Endodermal cell (in vitro differentiated cells): ENCODE data around the gene NKX2-2. TPM values are rescaled to one million over a fixed set of nuclear protein-coding genes. Genes with fewer than 3 reads are reported as not detected.

Source experiments
- DNase-seq: peaks from one replicate; pipeline ENCODE4 v3.0.0-alpha.2; 2017
- H3K27ac ChIP-seq: 2 replicates; pipeline ENCODE4 v1.5.1; 2013; ENCODE audit warnings: mild to moderate bottlenecking, low read depth, low read length, moderate library complexity
- H3K27me3 ChIP-seq: 2 replicates; pipeline ENCODE4 v1.6.1; 2013; ENCODE audit warnings: mild to moderate bottlenecking, low read length, moderate library complexity; ENCODE audit not compliant: insufficient read depth, control insufficient read depth, poor library complexity, severe bottlenecking
- H3K36me3 ChIP-seq: 2 replicates; pipeline ENCODE4 v1.7.0; 2013; ENCODE audit warnings: mild to moderate bottlenecking, low read length, moderate library complexity; ENCODE audit not compliant: control insufficient read depth, insufficient read depth
- H3K4me1 ChIP-seq: one replicate; pipeline ENCODE4 v1.7.0; 2013; ENCODE audit warnings: low read length; ENCODE audit not compliant: control insufficient read depth, insufficient read depth
- H3K4me3 ChIP-seq: 2 replicates; pipeline ENCODE4 v1.5.1; 2013; ENCODE audit warnings: mild to moderate bottlenecking, low read length, moderate library complexity
- H3K9ac ChIP-seq: 2 replicates; pipeline ENCODE4 v1.6.1; 2013; ENCODE audit warnings: mild to moderate bottlenecking, low read length, moderate library complexity; ENCODE audit not compliant: poor library complexity, severe bottlenecking; ENCODE audit errors: extremely low read depth
- H3K9me3 ChIP-seq: 2 replicates; pipeline ENCODE4 v1.6.1; 2013; ENCODE audit warnings: mild to moderate bottlenecking, low read length, moderate library complexity; ENCODE audit not compliant: control insufficient read depth
- H3K27ac Mint-ChIP-seq: 2 replicates; pipeline ENCODE4 v1.8.0; 2020; ENCODE audit warnings: mixed read lengths
- H3K27me3 Mint-ChIP-seq: 2 replicates; pipeline ENCODE4 v1.8.0; 2021; ENCODE audit warnings: mild to moderate bottlenecking, mixed read lengths; ENCODE audit not compliant: insufficient read depth
- H3K36me3 Mint-ChIP-seq: 2 replicates; pipeline ENCODE4 v1.8.0; 2020; ENCODE audit warnings: low read depth, mixed read lengths
- H3K4me1 Mint-ChIP-seq: 2 replicates; pipeline ENCODE4 v1.8.0; 2020; ENCODE audit warnings: mixed read lengths
- H3K4me3 Mint-ChIP-seq: 2 replicates; pipeline ENCODE4 v1.8.0; 2020; ENCODE audit warnings: mild to moderate bottlenecking, moderate library complexity, mixed read lengths
- H3K9me3 Mint-ChIP-seq: 2 replicates; pipeline ENCODE4 v1.8.0; 2020; ENCODE audit warnings: mild to moderate bottlenecking, mixed read lengths
- CTCF ChIP-seq: fragments of 200-600 bp; sonication (generic); conservative IDR thresholded peaks from 2 replicates; pipeline ENCODE4 v1.5.0; 2021; ENCODE audit warnings: antibody characterized with exemption, mild to moderate bottlenecking
- WGBS, 2 experiments: methylation state at CpG; one replicate each; pipeline versions ENCODE4 v1.1.5 to v1.1.7; 2013; ENCODE audit warnings: missing lambda C conversion rate in 2 of 2, mixed read lengths in 1 of 2; ENCODE audit not compliant: insufficient coverage in 1 of 2, insufficient read length in 1 of 2; 5-methylcytosine and 5-hydroxymethylcytosine counted together
- total RNA-seq, 2 donors: library from RNA; stranded (reverse); fragmentation: NEBNext Ultra II Directional in 1 of 2; extraction: Animal tissue kit (Norgen Biotek cat#: 25700) in 1 of 2; gene quantifications; 2 replicates in 1 of 2; 3 replicates in 1 of 2; pipeline ENCODE4 v1.2.1, GENCODE V29; 2021

Gene NKX2-2
- total RNA-seq, 2 donors from 2014 or later = 0.31 to 1.5 TPM

GRCh38 chr20:21518292-21518991 is 4.6 kb upstream of the NKX2-2 start:
- peaks cover 92% of the 10 kb centered on the region for H3K27me3 Mint-ChIP-seq
- peak overlapping the region; percentile 55 for H3K4me3 Mint-ChIP-seq
- no peak for DNase-seq
- H3K27ac ChIP-seq = no peak overlapping the region
- H3K9me3 ChIP-seq = no peaks in the 10 kb centered on the region
- H3K9ac ChIP-seq = no peak overlapping the region
- H3K27ac Mint-ChIP-seq = no peak overlapping the region
- WGBS, 2 experiments = 1 to 2% methylated on average over 11 to 37 of the region's 37 CpGs
- H3K4me1 ChIP-seq = peaks cover 21% of the 10 kb centered on the region
- no peaks in the 10 kb centered on the region for H3K36me3 Mint-ChIP-seq
- no peaks in the 10 kb centered on the region for H3K9me3 Mint-ChIP-seq
- no peaks in the 10 kb centered on the region for H3K36me3 ChIP-seq
- no peak for TF ChIP-seq CTCF
- H3K4me3 ChIP-seq = peak overlapping the region; percentile 62
- H3K4me1 Mint-ChIP-seq = peaks cover 56% of the 10 kb centered on the region
- H3K27me3 ChIP-seq = peaks cover 97% of the 10 kb centered on the region

GRCh38 chr20:21517566-21518277 is 3.9 kb upstream of the NKX2-2 start:
- H3K4me1 ChIP-seq = peaks cover 17% of the 10 kb centered on the region
- no peak overlapping the region for H3K9ac ChIP-seq
- TF ChIP-seq CTCF = no peak
- no peaks in the 10 kb centered on the region for H3K9me3 Mint-ChIP-seq
- no peaks in the 10 kb centered on the region for H3K36me3 ChIP-seq
- H3K9me3 ChIP-seq = no peaks in the 10 kb centered on the region
- no peak overlapping the region for H3K27ac Mint-ChIP-seq
- peak overlapping the region; percentile 62 for H3K4me3 ChIP-seq
- H3K4me3 Mint-ChIP-seq = peak overlapping the region; percentile 55
- 2 to 3% methylated on average over 19 to 32 of the region's 32 CpGs for WGBS, 2 experiments
- H3K36me3 Mint-ChIP-seq = no peaks in the 10 kb centered on the region
- peak; percentile 73 for DNase-seq
- H3K27ac ChIP-seq = no peak overlapping the region
- H3K4me1 Mint-ChIP-seq = peaks cover 51% of the 10 kb centered on the region
- H3K27me3 ChIP-seq = peaks cover 97% of the 10 kb centered on the region
- peaks cover 92% of the 10 kb centered on the region for H3K27me3 Mint-ChIP-seq

GRCh38 chr20:21516861-21517565 is 3.1 kb upstream of the NKX2-2 start:
- H3K9ac ChIP-seq = no peak overlapping the region
- peaks cover 16% of the 10 kb centered on the region for H3K4me1 ChIP-seq
- Mint-ChIP-seq H3K9me3 (no peaks in the 10 kb centered on the region), H3K4me1 (peaks cover 51% of the 10 kb centered on the region), H3K4me3 (peak overlapping the region; percentile 55), H3K27ac (no peak overlapping the region), H3K36me3 (no peaks in the 10 kb centered on the region), H3K27me3 (peaks cover 97% of the 10 kb centered on the region)
- TF ChIP-seq CTCF = no peak
- DNase-seq = peak; percentile 78
- H3K27ac ChIP-seq = no peak overlapping the region
- H3K9me3 ChIP-seq = no peaks in the 10 kb centered on the region
- H3K4me3 ChIP-seq = peak overlapping the region; percentile 62
- H3K27me3 ChIP-seq = peaks cover 97% of the 10 kb centered on the region
- 0 to 2% methylated on average over 12 to 32 of the region's 32 CpGs for WGBS, 2 experiments
- no peaks in the 10 kb centered on the region for H3K36me3 ChIP-seq
